GM18907 (cell line): ENCODE data around the gene CFL1.
A peak's percentile ranks its signal among the peaks of the same experiment; 100 is the strongest.
"Not testable (repeated sequence)": the region's sequence is repeated elsewhere in the genome, so short reads cannot be mapped to it uniquely, and the experiment has no call there.

Experiments used
- ATAC-seq: cut with Tn5 transposase; IDR thresholded peaks from one replicate; pipeline ENCODE4 v1.9.1; 2021; ENCODE audit warnings: mild to moderate bottlenecking, moderate library complexity; ENCODE audit not compliant: unreplicated experiment

The CFL1 gene

GRCh38 chr11:65857853-65858680 is at the start of gene CFL1:
CFL1 (minus strand) TSS chr11:65858180; CDS start chr11:65858099, 81 bp downstream.
- peak; percentile 48 for ATAC-seq

- no peak for ATAC-seq
Measured at GRCh38 chr11:65906602-65907001, 48.6 kb upstream of the CFL1 start.

DNA sequence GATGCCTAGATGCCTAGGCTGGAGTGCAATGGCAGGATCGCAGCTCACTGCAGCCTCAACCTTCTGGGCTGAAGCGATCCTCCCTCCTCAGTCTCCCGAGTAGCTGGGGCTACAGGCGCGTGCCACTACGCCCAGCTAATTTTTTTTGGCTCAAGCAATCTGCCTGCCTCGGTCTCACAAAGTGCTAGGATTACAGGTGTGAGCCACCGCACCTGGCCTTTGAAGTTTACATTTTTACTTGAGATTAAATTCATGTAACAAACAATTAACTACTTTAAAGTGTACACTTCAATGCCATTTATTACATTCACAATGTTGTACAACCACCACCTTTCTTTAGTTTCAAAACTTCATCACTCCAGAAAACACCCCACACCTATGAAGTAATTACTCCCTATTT is 45.7 kb upstream of the CFL1 start:
- no peak for ATAC-seq

- no peak for ATAC-seq
Measured at GRCh38 chr11:65903068-65903481, 45.1 kb upstream of the CFL1 start.

DNA sequence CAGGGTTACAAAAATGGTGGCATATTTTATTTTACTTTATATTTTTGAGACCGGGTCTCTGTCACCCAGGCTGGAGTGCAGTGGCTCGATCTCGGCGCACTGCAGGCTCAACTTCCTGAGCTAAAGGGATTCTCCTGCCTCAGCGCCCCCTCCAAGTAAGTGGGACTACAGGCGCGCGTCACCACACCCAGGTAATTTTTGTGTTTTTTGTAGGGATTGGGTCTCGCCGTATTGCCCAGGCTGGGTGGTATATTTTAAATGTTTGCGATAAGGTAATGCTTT is 42.9 kb upstream of the CFL1 start:
- ATAC-seq = no peak

DNA sequence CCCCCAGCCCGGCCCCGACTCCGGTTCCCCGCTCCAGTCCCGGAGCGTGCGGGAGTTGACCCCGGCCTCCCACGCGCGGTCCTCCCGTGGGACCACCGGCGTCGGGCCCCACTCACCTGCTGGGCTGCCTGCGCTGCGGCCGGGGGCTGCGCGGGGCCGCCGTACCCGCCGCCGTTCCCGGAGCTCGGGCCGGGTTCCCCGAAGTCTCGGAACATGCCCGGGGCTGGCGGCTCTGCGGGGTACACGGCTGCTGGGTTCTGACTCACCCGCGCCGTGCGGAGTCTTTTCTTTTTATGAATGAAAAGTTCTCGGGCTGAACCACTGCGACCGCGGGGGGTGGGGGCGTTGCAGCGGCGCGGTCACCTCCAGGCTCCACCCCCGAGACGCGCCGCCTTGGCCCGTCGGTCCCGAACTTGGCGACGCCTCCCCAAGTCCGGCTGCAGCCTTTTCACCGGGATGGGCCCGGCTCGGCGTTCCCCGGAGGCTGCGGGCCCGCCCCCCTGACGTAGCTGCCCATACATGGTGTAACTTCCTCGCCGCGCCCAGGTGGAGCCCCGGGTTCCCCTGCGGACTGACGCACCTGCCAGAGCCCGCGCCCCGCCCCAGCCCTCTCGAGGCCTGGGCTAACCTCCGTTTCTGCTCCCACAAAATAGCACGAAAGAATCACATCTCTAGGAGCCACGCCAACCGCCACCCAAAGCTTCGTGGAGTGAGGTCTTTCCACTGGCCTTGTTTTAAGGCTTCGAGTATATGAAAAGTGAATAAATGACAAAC is 42.3 kb upstream of the CFL1 start, which contains the start of gene FOSL1:
Gene FOSL1 (minus strand): TSS at position 264 of the 774 bp plus-strand sequence. CDS start 49 bp downstream, at position 215.
- ATAC-seq = peak; percentile 74

GRCh38 chr11:65899356-65900124 is 41.6 kb upstream of the CFL1 start:
- no peak for ATAC-seq

- no peak for ATAC-seq
Measured at GRCh38 chr11:65898656-65899355, 40.8 kb upstream of the CFL1 start.

- ATAC-seq = no peak
Measured at GRCh38 chr11:65897020-65897471, 39.1 kb upstream of the CFL1 start.

DNA sequence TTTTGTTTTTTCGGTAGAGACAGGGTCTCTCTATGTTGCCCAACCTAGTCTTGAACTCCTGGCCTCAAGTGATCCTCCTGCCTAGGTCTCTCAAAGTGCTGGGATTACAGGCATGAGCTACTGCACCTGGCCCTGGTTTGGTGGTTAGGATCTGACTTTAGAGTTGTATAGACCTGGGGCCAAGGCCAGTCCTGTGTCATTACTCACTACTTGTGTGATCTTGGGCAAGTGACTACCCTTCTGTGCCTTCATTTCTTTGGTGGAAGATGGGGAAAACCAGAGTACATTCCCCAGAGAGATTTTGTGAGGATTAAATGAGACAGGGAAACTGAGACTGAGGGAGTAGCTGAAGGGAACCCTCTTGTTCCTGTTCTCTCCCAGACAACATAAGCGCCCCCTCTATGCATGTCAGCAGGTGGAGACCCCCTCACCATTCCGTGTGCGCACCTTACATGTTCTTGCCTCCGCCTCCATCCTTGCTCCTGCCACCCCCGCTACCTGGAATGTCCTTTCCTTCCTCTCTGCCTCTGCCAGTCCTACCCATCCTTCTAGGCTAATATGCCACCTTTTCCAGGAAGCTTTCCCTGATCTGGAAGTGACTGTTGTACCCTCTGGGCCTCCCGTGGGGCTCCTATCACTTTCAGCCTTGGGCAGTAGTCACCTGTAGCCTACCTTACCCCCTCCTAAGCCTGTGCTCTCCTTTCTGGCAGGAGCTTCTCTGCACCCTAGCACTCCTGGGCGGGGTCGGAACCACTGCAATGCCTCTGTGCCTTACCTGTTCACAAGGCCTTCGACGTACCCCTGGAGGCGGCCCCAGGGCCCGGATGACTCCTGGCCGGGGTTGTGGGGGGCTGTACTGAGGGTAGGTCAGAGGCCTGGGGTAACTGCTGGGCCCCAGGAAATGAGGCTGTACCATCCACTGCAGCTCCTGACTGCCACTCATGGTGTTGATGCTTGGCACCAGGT is 38.3 kb upstream of the CFL1 start:
- ATAC-seq = no peak

- ATAC-seq = no peak
Measured at GRCh38 chr11:65895482-65895981, 37.6 kb upstream of the CFL1 start.

- no peak for ATAC-seq
Measured at GRCh38 chr11:65894034-65894591, 36.1 kb upstream of the CFL1 start.

DNA sequence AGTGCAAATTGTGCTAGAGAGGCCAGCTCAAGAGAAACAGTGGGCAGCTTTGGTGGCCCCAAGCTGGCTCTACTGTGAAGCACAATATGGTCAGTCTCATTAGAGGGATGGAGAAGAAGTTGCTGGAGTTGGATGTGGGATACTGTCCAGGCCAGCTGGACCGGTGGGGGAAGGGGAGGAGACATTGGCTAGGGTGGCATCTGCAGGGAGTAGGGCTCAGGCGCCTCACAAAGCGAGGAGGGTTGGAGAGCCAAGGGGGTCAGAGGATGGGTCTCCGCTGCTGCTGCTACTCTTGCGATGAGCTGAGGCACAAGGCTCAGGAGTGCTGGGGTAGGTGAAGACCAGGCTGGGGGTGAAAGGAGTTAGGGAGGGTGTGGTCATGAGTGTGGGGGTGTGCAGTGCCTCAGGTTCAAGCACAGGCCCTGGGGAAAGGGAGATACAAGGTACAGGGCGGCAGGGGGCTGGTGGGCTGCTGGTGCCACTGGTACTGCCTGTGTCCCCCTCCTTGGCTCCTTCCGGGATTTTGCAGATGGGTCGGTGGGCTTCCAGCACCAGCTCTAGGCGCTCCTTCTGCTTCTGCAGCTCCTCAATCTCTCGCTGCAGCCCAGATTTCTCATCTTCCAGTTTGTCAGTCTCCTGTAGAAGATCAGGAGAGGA is 34.8 kb upstream of the CFL1 start:
- ATAC-seq = no peak

DNA sequence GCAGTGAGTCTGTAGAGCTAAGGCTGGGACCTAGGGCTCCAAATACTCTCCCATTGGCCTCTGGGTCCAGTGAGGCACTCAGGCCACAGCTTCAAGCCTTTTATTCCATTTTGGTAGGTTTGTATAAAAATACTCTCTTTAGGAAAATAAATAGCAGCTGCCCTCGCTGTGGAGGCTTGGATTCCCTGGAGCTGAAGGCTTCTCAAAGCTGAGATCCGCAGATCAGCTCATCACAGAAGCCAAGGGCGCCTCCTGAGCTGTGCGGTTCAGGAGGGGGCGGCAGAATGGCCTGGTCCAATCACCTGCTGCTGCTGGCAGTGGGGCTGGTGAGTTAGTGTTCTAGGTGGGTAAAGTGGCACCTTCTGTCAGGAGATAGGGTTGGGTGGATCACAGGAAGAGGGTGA is 34.2 kb upstream of the CFL1 start:
- not testable (repeated sequence) for ATAC-seq

- ATAC-seq = no peak
Measured at GRCh38 chr11:65891219-65892136, 33.5 kb upstream of the CFL1 start.

DNA sequence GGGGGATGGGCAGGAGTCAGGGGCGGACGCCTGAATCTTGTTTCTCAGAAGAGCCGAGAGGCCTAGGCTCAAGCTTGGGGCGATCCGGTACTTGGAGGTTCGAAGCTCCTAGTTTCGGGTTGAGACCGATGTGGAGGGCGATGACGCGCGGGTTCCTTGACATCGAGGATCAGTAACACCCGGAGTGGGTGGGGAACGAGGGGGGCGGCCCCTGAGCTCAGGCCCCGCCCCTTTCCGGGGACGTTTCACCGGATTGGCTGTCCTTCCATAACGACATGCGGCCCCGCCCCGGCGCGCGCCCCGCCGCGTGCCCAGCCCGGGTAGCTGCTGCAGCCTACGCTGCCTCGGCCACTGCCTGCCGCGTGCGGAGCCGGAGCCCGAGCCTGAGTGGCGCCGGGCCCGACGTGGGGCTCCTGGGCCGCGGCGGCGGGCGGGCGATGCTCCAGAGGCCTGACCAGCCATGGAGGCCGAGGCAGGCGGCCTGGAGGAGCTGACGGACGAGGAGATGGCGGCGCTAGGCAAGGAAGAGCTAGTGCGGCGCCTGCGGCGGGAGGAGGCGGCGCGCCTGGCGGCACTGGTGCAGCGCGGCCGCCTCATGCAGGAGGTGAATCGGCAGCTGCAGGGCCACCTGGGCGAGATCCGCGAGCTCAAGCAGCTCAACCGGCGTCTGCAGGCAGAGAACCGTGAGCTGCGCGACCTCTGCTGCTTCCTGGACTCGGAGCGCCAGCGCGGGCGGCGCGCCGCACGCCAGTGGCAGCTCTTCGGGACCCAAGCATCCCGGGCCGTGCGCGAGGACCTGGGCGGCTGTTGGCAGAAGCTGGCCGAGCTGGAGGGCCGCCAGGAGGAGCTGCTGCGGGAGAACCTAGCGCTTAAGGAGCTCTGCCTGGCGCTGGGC is 32.6 kb upstream of the CFL1 start, which contains the start of gene CCDC85B:
Gene CCDC85B (plus strand): TSS at position 350 of the 895 bp plus-strand sequence. CDS start 111 bp downstream, at position 461.
- peak; percentile 58 for ATAC-seq
